Cardiac septum (tissue), 1 donor: ENCODE measurements around the gene ZNF285. TPM values are rescaled to one million over a fixed set of nuclear protein-coding genes. Genes with fewer than 3 reads are reported as not detected.

Experiments used
- total RNA-seq: library from RNA; stranded (reverse); fragmentation: NEBNext Ultra II Directional; extraction: Animal tissue kit (Norgen Biotek cat#: 25700); gene quantifications from one replicate; pipeline ENCODE4 v1.2.1, GENCODE V29; 2021
- donor health status: DM: no; HTN: no; CAD: no.

The ZNF285 gene
- total RNA-seq, 1 donor from 2014 or later = 3.0 TPM

Other genes with a start within 250 kb of the ZNF285 start
- gene ZNF226, start 236.5 kb downstream of the ZNF285 start, total RNA-seq = 25.6 TPM
- gene ZNF227, start 189.1 kb downstream of the ZNF285 start, total RNA-seq = 15.4 TPM
- 5.0 TPM for gene ZNF233, start 141.7 kb downstream of the ZNF285 start, total RNA-seq
- gene ZNF235, start 96.6 kb downstream of the ZNF285 start, total RNA-seq = 5.2 TPM
- 3.8 TPM for gene ZNF112, start 44.9 kb downstream of the ZNF285 start, total RNA-seq
- gene ZNF229, start 46.9 kb upstream of the ZNF285 start, total RNA-seq = 7.1 TPM
- 3.7 TPM for gene ZNF180, start 98.9 kb upstream of the ZNF285 start, total RNA-seq
- gene CEACAM20, start 128.1 kb upstream of the ZNF285 start, total RNA-seq = not detected
- gene IGSF23, start 212.0 kb upstream of the ZNF285 start, total RNA-seq = not detected
- gene PVR, start 242.3 kb upstream of the ZNF285 start, total RNA-seq = 44.0 TPM